HuH-7 (cell line): ENCODE measurements around the gene CLEC1B.
"Not testable (repeated sequence)": the region's sequence is repeated elsewhere in the genome, so short reads cannot be mapped to it uniquely, and the experiment has no call there.

ENCODE experiments used
- DNase-seq: peaks from one replicate; pipeline ENCODE4 v3.0.0; 2011; ENCODE audit warnings: low spot score

CLEC1B gene

GRCh38 chr12:9999016-9999415 is at the start of gene CLEC1B:
TSS of gene CLEC1B (minus strand) at chr12:9999121. CDS start at chr12:9999100, 21 bp downstream.
- DNase-seq = no peak

- DNase-seq = no peak
Measured at GRCh38 chr12:10048526-10048925, 49.6 kb upstream of the CLEC1B start.

- DNase-seq = no peak
Measured at GRCh38 chr12:10042167-10042566, 43.2 kb upstream of the CLEC1B start.

GRCh38 chr12:10033783-10034545 is 35.0 kb upstream of the CLEC1B start:
- DNase-seq = no peak

GRCh38 chr12:10031771-10032175 is 32.9 kb upstream of the CLEC1B start:
- no peak for DNase-seq

- DNase-seq = no peak
Measured at GRCh38 chr12:10031321-10031720, 32.4 kb upstream of the CLEC1B start.

- no peak for DNase-seq
Measured at GRCh38 chr12:10030446-10030845, 31.5 kb upstream of the CLEC1B start, which contains the start of gene CLEC9A. TSS of gene CLEC9A (plus strand) at chr12:10030682. CDS start at chr12:10052688, 22,006 bp downstream.

GRCh38 chr12:10027721-10028120 is 28.8 kb upstream of the CLEC1B start:
- DNase-seq = no peak

GRCh38 chr12:10027311-10027710 is 28.4 kb upstream of the CLEC1B start:
- DNase-seq = no peak

GRCh38 chr12:10026666-10027065 is 27.7 kb upstream of the CLEC1B start:
- DNase-seq = not testable (repeated sequence)

GRCh38 chr12:10025236-10025635 is 26.3 kb upstream of the CLEC1B start:
- DNase-seq = no peak

- DNase-seq = no peak
Measured at GRCh38 chr12:10021342-10021741, 22.4 kb upstream of the CLEC1B start.

- no peak for DNase-seq
Measured at GRCh38 chr12:10018386-10018785, 19.5 kb upstream of the CLEC1B start.

- no peak for DNase-seq
Measured at GRCh38 chr12:10016881-10017280, 18.0 kb upstream of the CLEC1B start.

- no peak for DNase-seq
Measured at GRCh38 chr12:10015450-10015849, 16.5 kb upstream of the CLEC1B start.

- DNase-seq = no peak
Measured at GRCh38 chr12:10012630-10013330, 13.9 kb upstream of the CLEC1B start.

- DNase-seq = no peak
Measured at GRCh38 chr12:10001171-10001776, 2.4 kb upstream of the CLEC1B start.

- DNase-seq = no peak
Measured at GRCh38 chr12:9992296-9992695, 6.6 kb downstream of the CLEC1B start.

- no peak for DNase-seq
Measured at GRCh38 chr12:9991876-9992275, 7.0 kb downstream of the CLEC1B start.

- DNase-seq = no peak
Measured at GRCh38 chr12:9980126-9980525, 18.8 kb downstream of the CLEC1B start.

GRCh38 chr12:9977916-9978315 is 21.0 kb downstream of the CLEC1B start:
- no peak for DNase-seq

- not testable (repeated sequence) for DNase-seq
Measured at GRCh38 chr12:9976626-9977025, 22.3 kb downstream of the CLEC1B start.

GRCh38 chr12:9975614-9976013 is 23.3 kb downstream of the CLEC1B start:
- no peak for DNase-seq
